HEK293 (cell line): ENCODE data around the gene AK8.
A peak's percentile ranks its signal among the peaks of the same experiment; 100 is the strongest.

ENCODE experiments used
- CTCF ChIA-PET: fragments of 350-600 bp; formaldehyde crosslinking; extraction: SDS; loops from one replicate; lab custom pipeline; 2021; ENCODE audit warnings: antibody characterized with exemption; lab: Yijun Ruan, JAX
- POLR2A ChIA-PET: fragments of 300-600 bp; formaldehyde crosslinking; extraction: SDS; loops from one replicate; lab custom pipeline; 2020; ENCODE audit warnings: antibody characterized with exemption, inconsistent platforms; lab: Yijun Ruan, JAX
- H3K27ac ChIP-seq: fragments of 200-500 bp; sonication (Bioruptor generic); 2 replicates; pipeline ENCODE4 v1.5.1; 2014; ENCODE audit warnings: low read depth, low read length, control low read depth, inconsistent platforms; ENCODE audit errors: extremely low read depth
- H3K36me3 ChIP-seq, 2 experiments: fragments of 200-500 bp in 1 of 2; sonication (Bioruptor generic) in 1 of 2; 1 replicate in 1 of 2; 2 replicates in 1 of 2; pipeline ENCODE4 v1.5.1; 2014 to 2017; ENCODE audit warnings: inconsistent platforms in 2 of 2, low read length in 2 of 2; ENCODE audit not compliant: control insufficient read depth in 2 of 2, insufficient read depth in 1 of 2
- H3K4me1 ChIP-seq: fragments of 200-500 bp; sonication (Bioruptor generic); 2 replicates; pipeline ENCODE4 v1.5.1; 2014; ENCODE audit warnings: mild to moderate bottlenecking, low read length, inconsistent platforms; ENCODE audit not compliant: control insufficient read depth, insufficient read depth
- H3K4me3 ChIP-seq: 2 replicates; pipeline ENCODE4 v1.5.1; 2011; ENCODE audit warnings: low read depth, mild to moderate bottlenecking, control low read depth, low read length, moderate library complexity
- H3K9me3 ChIP-seq: fragments of 200-500 bp; sonication (Bioruptor generic); 2 replicates; pipeline ENCODE4 v1.5.1; 2014; ENCODE audit warnings: low read depth, low read length, inconsistent platforms; ENCODE audit not compliant: control insufficient read depth, insufficient read depth
- EGR2 ChIP-seq: fragments of 450-650 bp; formaldehyde crosslinking; IDR thresholded peaks from 2 replicates; pipeline ENCODE4 v1.5.1; 2016; ENCODE audit warnings: low read depth, missing biosample characterization, missing genetic modification characterization
- ZBTB6 ChIP-seq: fragments of 450-650 bp; formaldehyde crosslinking; IDR thresholded peaks from 2 replicates; pipeline ENCODE4 v1.5.1; 2017; ENCODE audit warnings: missing biosample characterization, missing genetic modification characterization
- ZNF121 ChIP-seq: fragments of 450-650 bp; formaldehyde crosslinking; IDR thresholded peaks from 2 replicates; pipeline ENCODE4 v1.5.1; 2016; ENCODE audit warnings: missing biosample characterization, missing genetic modification characterization
- ZNF366 ChIP-seq: fragments of 450-650 bp; formaldehyde crosslinking; conservative IDR thresholded peaks from 2 replicates; pipeline ENCODE4 v1.5.1; 2016; ENCODE audit warnings: missing biosample characterization, missing genetic modification characterization
- ZNF488 ChIP-seq: fragments of 450-650 bp; formaldehyde crosslinking; IDR thresholded peaks from 2 replicates; pipeline ENCODE4 v1.5.1; 2016; ENCODE audit warnings: missing biosample characterization, missing genetic modification characterization
- ZNF518A ChIP-seq: fragments of 450-650 bp; formaldehyde crosslinking; conservative IDR thresholded peaks from 2 replicates; pipeline ENCODE4 v1.5.1; 2016; ENCODE audit warnings: low read depth, missing biosample characterization, missing genetic modification characterization
- ZNF549 ChIP-seq: fragments of 450-650 bp; IDR thresholded peaks from 2 replicates; pipeline ENCODE4 v1.5.1; 2018; ENCODE audit warnings: missing biosample characterization, missing genetic modification characterization, mild to moderate bottlenecking, inconsistent platforms, moderate library complexity
- ZNF623 ChIP-seq: fragments of 450-650 bp; formaldehyde crosslinking; IDR thresholded peaks from 2 replicates; pipeline ENCODE4 v1.5.1; 2016; ENCODE audit warnings: missing biosample characterization, missing genetic modification characterization
- ZNF639 ChIP-seq: fragments of 450-650 bp; formaldehyde crosslinking; IDR thresholded peaks from 2 replicates; pipeline ENCODE4 v1.5.1; 2016; ENCODE audit warnings: missing biosample characterization, missing genetic modification characterization
- ZNF654 ChIP-seq: fragments of 450-650 bp; formaldehyde crosslinking; IDR thresholded peaks from 2 replicates; pipeline ENCODE4 v1.5.1; 2016; ENCODE audit warnings: low read depth, missing biosample characterization, missing genetic modification characterization

The AK8 gene

GRCh38 chr9:132763574-132763973 lies 114.5 kb downstream of the AK8 start:
- Histone ChIP-seq H3K36me3 (no peaks in the 10 kb centered on the region), H3K4me1 (no peaks in the 10 kb centered on the region), H3K9me3 (no peaks in the 10 kb centered on the region), H3K4me3 (no peak overlapping the region), H3K27ac (no peak overlapping the region)
- POLR2A ChIA-PET = no interaction called here
- CTCF ChIA-PET = interaction anchor here (0.8 to 1.8 kb wide), 2 partner anchors 35 to 187 kb away, joined by 3 to 4 read pairs; no protein-coding TSS in a partner anchor
- TF ChIP-seq ZNF549 (tag by site-specific recombination) = peak; percentile 98
- no peak for TF ChIP-seq ZNF623 (tag by site-specific recombination)

- TF ChIP-seq ZNF654 = no peak
- TF ChIP-seq EGR2 (tag by site-specific recombination) = no peak
- no peak for TF ChIP-seq ZNF488 (tag by site-specific recombination)
- no peak for TF ChIP-seq ZBTB6 (tag by site-specific recombination)
- TF ChIP-seq, all 188 proteins: peak for 0
- Histone ChIP-seq H3K36me3 (no peaks in the 10 kb centered on the region), H3K4me3 (no peak overlapping the region), H3K9me3 (no peaks in the 10 kb centered on the region), H3K27ac (no peak overlapping the region), H3K4me1 (no peaks in the 10 kb centered on the region)
- ChIA-PET POLR2A (no interaction called here), CTCF (interaction anchor here (0.6 to 1.8 kb wide), 6 partner anchors 13 to 382 kb away, joined by 3 to 5 read pairs (median 4); no protein-coding TSS in a partner anchor)
Observed at GRCh38 chr9:132762896-132763295, 115.2 kb downstream of the AK8 start.

- no peak overlapping the region for H3K4me3 ChIP-seq
- no peaks in the 10 kb centered on the region for H3K9me3 ChIP-seq
- H3K27ac ChIP-seq = no peak overlapping the region
- H3K4me1 ChIP-seq = no peaks in the 10 kb centered on the region
- TF ChIP-seq ZNF639 (tag by site-specific recombination) (no peak), ZNF366 (tag by site-specific recombination) (peak; percentile 68)
- no peaks in the 10 kb centered on the region for H3K36me3 ChIP-seq
- POLR2A ChIA-PET = no interaction called here
- CTCF ChIA-PET = interaction anchor here (1.3 kb wide), 1 partner anchor 254 kb away, joined by 4 read pairs; no protein-coding TSS in a partner anchor
Observed at GRCh38 chr9:132761602-132762001, 116.5 kb downstream of the AK8 start.

- CTCF ChIA-PET = interaction anchor here (0.7 to 1.5 kb wide), 2 partner anchors 9 to 136 kb away, joined by 3 to 6 read pairs; no protein-coding TSS in a partner anchor
- Histone ChIP-seq H3K9me3 (no peaks in the 10 kb centered on the region), H3K4me1 (no peaks in the 10 kb centered on the region), H3K4me3 (no peak overlapping the region), H3K27ac (no peak overlapping the region), H3K36me3 (no peaks in the 10 kb centered on the region)
- POLR2A ChIA-PET = no interaction called here
- no peak for TF ChIP-seq ZNF518A (tag by site-specific recombination)
- peak; percentile 96 for TF ChIP-seq ZNF121
Observed at GRCh38 chr9:132760057-132760456, 118.0 kb downstream of the AK8 start.
